CD4-positive, CD25-positive, alpha-beta regulatory T cell (primary cell): ENCODE measurements around the gene AOPEP. TPM values are rescaled to one million over a fixed set of nuclear protein-coding genes. Genes with fewer than 3 reads are reported as not detected.
"Not testable (repeated sequence)": the region's sequence is repeated elsewhere in the genome, so short reads cannot be mapped to it uniquely, and the experiment has no call there.

ENCODE experiments used
- ATAC-seq, 2 donors: fragments of 150-1000 bp; cut with Tn5 transposase; one replicate each; pipeline ENCODE4 v1.10.0; 2021; ENCODE audit warnings: low read depth in 2 of 2, moderate number of reproducible peaks in 2 of 2, moderate library complexity in 1 of 2
- DNase-seq, 3 donors: peaks; one replicate each; pipeline versions ENCODE4 v3.0.0 to v3.0.0-alpha.2; 2012 to 2022; ENCODE audit warnings: mixed read lengths in 1 of 3
- H3K27ac ChIP-seq: one replicate; pipeline ENCODE4 v1.7.0; 2013; ENCODE audit warnings: mild to moderate bottlenecking, low read length; ENCODE audit not compliant: insufficient read depth, poor library complexity, severe bottlenecking
- H3K27me3 ChIP-seq: one replicate; pipeline ENCODE4 v1.7.0; 2013; ENCODE audit warnings: low read length; ENCODE audit not compliant: control insufficient read depth, insufficient read depth
- H3K36me3 ChIP-seq: one replicate; pipeline ENCODE4 v1.7.0; 2013; ENCODE audit warnings: mild to moderate bottlenecking, low read length, moderate library complexity; ENCODE audit not compliant: control insufficient read depth, insufficient read depth
- H3K4me1 ChIP-seq: 2 replicates; pipeline ENCODE4 v1.7.0; 2013; ENCODE audit warnings: mild to moderate bottlenecking, low read length; ENCODE audit not compliant: insufficient read depth, control insufficient read depth, poor library complexity, severe bottlenecking
- H3K4me3 ChIP-seq: one replicate; pipeline ENCODE4 v1.7.0; 2013; ENCODE audit warnings: low read depth, mild to moderate bottlenecking, low read length, moderate library complexity
- H3K9me3 ChIP-seq, 2 experiments: 1 replicate in 1 of 2; 2 replicates in 1 of 2; pipeline ENCODE4 v1.7.0; 2013; ENCODE audit warnings: low read length in 2 of 2, mild to moderate bottlenecking in 1 of 2, moderate library complexity in 1 of 2; ENCODE audit not compliant: control insufficient read depth in 2 of 2
- H3K27ac Mint-ChIP-seq, 3 donors: one replicate each; pipeline ENCODE4 v1.8.0; 2020 to 2022; ENCODE audit warnings: mild to moderate bottlenecking in 3 of 3, mixed read lengths in 3 of 3, moderate library complexity in 2 of 3
- H3K27me3 Mint-ChIP-seq: one replicate; pipeline ENCODE4 v1.8.0; 2022; ENCODE audit warnings: mild to moderate bottlenecking, mixed read lengths
- H3K36me3 Mint-ChIP-seq: one replicate; pipeline ENCODE4 v1.8.0; 2020; ENCODE audit warnings: mixed read lengths
- H3K4me1 Mint-ChIP-seq, 4 donors: one replicate each; pipeline ENCODE4 v1.8.0; 2020 to 2022; ENCODE audit warnings: mixed read lengths in 4 of 4, mild to moderate bottlenecking in 1 of 4
- H3K4me3 Mint-ChIP-seq, 4 donors: one replicate each; pipeline ENCODE4 v1.8.0; 2020 to 2022; ENCODE audit warnings: mild to moderate bottlenecking in 4 of 4, mixed read lengths in 4 of 4, moderate library complexity in 3 of 4
- H3K9me3 Mint-ChIP-seq, 7 donors: one replicate each; pipeline ENCODE4 v1.8.0; 2020 to 2022; ENCODE audit warnings: mixed read lengths in 7 of 7, mild to moderate bottlenecking in 3 of 7, moderate library complexity in 2 of 7
- polyA plus RNA-seq, 4 donors: library from polyadenylated mRNA; unstranded; fragments of 300-500 nt; fragmentation: Illumina TruSeq; gene quantifications; one replicate each; pipeline ENCODE4 v1.2.3, GENCODE V29; 2021
- total RNA-seq: library from RNA; stranded (reverse); gene quantifications from one replicate; pipeline ENCODE4 v1.2.3, GENCODE V29; 2022

The AOPEP gene
- total and polyA plus RNA-seq, 5 donors from 2014 or later: 4.6 to 12.9 (median 6.4) TPM

DNA sequence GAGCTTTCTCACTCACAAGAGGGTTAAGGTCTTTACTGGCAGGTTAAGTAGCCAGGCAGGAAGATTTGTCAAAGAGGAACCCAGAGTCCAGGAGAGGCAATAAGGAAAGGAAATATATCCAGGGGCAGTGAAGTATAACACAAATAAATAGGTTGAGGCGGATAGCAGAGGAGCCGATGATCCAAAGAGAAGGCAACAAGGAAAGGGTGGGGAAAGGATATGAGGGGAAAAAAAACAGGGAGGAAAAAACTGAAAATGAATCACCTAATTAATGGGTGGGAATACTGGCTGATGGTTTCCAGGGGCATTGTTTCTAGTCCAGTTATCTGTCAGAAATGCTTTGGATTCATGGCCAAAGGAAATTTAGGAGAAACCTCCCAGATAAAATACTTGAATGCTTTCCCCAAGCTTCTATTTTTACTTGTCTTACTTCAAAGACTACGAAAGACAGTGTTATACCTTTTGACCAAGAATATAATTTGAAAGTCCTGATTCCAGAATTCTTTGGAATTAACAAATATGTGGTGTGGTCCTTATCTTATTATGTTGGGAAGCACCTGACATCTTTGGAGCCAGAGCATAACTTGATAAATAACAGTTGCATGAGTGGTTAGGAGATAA is 146.5 kb downstream of the AOPEP start:
- Histone ChIP-seq H3K27ac (no peak overlapping the region), H3K9me3 (no peaks in the 10 kb centered on the region), H3K36me3 (no peaks in the 10 kb centered on the region), H3K27me3 (no peaks in the 10 kb centered on the region), H3K4me1 (peaks cover 18% of the 10 kb centered on the region), H3K4me3 (no peak overlapping the region)
- H3K4me1 Mint-ChIP-seq: peaks cover 11 to 52% (median 28%) of the 10 kb centered on the region in 4 donors
- DNase-seq: no peak
- peaks cover 7% of the 10 kb centered on the region for H3K36me3 Mint-ChIP-seq
- peaks cover 0 to 5% (median 0%) of the 10 kb centered on the region in 7 donors for H3K9me3 Mint-ChIP-seq
- H3K27ac Mint-ChIP-seq: peak overlapping the region; percentile 27 to 98 (median 89)
- ATAC-seq: no peak
- no peaks in the 10 kb centered on the region for H3K27me3 Mint-ChIP-seq
- peak overlapping the region in 2 of 4 donors; percentile 3 to 39 for H3K4me3 Mint-ChIP-seq

- no peak overlapping the region for H3K4me3 Mint-ChIP-seq
- H3K36me3 Mint-ChIP-seq: peaks cover 7% of the 10 kb centered on the region
- Histone ChIP-seq H3K36me3 (no peaks in the 10 kb centered on the region), H3K9me3 (no peaks in the 10 kb centered on the region), H3K4me3 (no peak overlapping the region), H3K27me3 (no peaks in the 10 kb centered on the region), H3K4me1 (peaks cover 30% of the 10 kb centered on the region), H3K27ac (no peak overlapping the region)
- no peak for ATAC-seq
- H3K4me1 Mint-ChIP-seq: peaks cover 24 to 59% (median 35%) of the 10 kb centered on the region in 4 donors
- no peaks in the 10 kb centered on the region for H3K27me3 Mint-ChIP-seq
- H3K9me3 Mint-ChIP-seq: peaks cover 0 to 5% (median 0%) of the 10 kb centered on the region in 7 donors
- no peak overlapping the region for H3K27ac Mint-ChIP-seq
- DNase-seq: no peak
Observed at GRCh38 chr9:94874316-94874715, 147.8 kb downstream of the AOPEP start.

DNA sequence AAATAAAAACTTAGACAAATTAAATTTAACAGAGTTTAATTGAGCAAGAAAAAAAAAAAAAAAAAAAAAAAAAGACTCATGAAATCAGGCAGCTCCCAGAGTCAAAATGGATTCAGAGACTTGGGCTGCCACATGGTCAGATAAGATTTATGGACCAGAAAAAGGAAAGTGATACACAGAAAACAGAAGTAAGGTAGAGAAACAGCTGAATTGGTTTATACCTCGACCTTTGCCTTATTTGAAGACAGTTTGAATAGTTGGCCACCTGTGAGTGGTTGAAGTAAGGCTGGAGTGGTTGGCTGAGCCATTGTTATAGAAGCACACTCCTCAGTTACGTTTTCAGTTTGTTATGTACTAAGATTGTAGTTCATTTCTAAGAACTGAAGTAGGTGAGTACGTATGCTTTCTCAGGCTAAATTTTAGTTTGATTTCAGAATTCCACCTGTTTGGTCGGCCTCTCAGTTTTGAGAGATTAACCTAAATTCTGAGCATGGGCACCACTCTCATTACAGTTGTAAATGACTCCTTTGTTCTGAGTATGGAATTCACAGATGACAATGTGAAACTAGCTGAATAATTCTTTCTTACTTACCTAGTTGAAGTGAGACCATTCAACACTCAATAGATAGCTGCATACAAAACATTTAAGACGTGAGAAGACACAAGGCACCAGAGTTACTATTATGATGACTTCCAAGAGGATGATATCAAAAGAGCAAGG is 149.0 kb downstream of the AOPEP start:
- no peaks in the 10 kb centered on the region for H3K27me3 ChIP-seq
- no peak overlapping the region for H3K27ac ChIP-seq
- H3K36me3 ChIP-seq: no peaks in the 10 kb centered on the region
- DNase-seq (peak in 1 of 3 donors; percentile 75), ATAC-seq (no peak)
- peaks cover 22% of the 10 kb centered on the region for H3K4me1 ChIP-seq
- Mint-ChIP-seq H3K36me3 (peaks cover 7% of the 10 kb centered on the region), H3K4me3 (no peak overlapping the region), H3K27me3 (no peaks in the 10 kb centered on the region), H3K9me3 (peaks cover 0 to 5% (median 0%) of the 10 kb centered on the region in 7 donors), H3K4me1 (peaks cover 25 to 50% (median 32%) of the 10 kb centered on the region in 4 donors), H3K27ac (peak overlapping the region in 1 of 3 donors; percentile 13)
- H3K4me3 ChIP-seq: no peak overlapping the region
- no peaks in the 10 kb centered on the region for H3K9me3 ChIP-seq

DNA sequence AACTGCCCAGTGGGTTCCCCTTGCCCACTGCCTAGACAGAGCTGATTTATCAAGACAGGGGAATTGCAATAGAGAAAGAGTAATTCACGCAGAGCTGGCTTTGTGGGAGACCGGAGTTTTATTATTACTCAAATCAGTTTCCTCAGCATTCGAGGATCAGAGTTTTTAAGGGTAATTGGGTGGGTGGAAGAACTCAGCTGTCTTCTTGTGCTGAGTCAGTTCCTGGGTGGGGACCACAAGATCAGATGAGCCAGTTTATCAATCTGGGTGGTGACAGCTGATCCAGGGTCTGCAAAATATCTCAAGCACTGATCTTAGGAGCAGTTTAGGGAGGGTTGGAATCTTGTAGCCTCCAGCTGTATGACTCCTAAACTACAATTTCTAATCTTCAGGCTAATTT is 152.3 kb downstream of the AOPEP start:
- H3K4me3 ChIP-seq: peak overlapping the region; percentile 39
- ATAC-seq, H3K9me3 ChIP-seq, H3K27me3 ChIP-seq, H3K36me3 ChIP-seq, H3K27ac ChIP-seq, H3K36me3 Mint-ChIP-seq, H3K9me3 Mint-ChIP-seq, H3K27me3 Mint-ChIP-seq: not testable (repeated sequence)
- H3K27ac Mint-ChIP-seq: peak overlapping the region in 2 of 3 donors; percentile 65 to 68
- peak in 1 of 3 donors; percentile 78 for DNase-seq
- peaks cover 14% of the 10 kb centered on the region for H3K4me1 ChIP-seq
- peak overlapping the region; percentile 0 to 70 (median 56) for H3K4me3 Mint-ChIP-seq
- peaks cover 14 to 34% (median 21%) of the 10 kb centered on the region in 4 donors for H3K4me1 Mint-ChIP-seq

DNA sequence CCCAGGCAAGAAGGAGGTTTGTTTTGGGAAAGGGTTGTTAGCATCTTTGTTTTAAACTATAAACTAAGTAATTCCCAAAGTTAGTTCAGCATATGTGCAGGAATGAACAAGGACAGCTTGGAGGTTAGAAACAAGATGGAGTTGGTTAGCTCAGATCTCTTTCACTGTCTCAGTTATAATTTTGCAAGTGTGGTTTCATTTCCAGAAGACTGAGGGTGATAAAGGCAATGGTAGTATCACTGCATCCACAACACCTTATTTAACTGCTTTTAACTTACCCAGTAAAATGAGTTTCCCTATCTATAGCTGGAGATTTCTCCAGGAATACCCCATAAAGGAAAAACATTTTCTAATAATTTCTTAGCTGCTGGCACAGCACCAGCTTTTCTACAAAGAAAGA is 152.7 kb downstream of the AOPEP start:
- Histone ChIP-seq H3K9me3 (no peaks in the 10 kb centered on the region), H3K36me3 (no peaks in the 10 kb centered on the region), H3K4me1 (peaks cover 14% of the 10 kb centered on the region), H3K4me3 (peak overlapping the region; percentile 39), H3K27me3 (no peaks in the 10 kb centered on the region), H3K27ac (no peak overlapping the region)
- H3K4me1 Mint-ChIP-seq: peaks cover 14 to 34% (median 21%) of the 10 kb centered on the region in 4 donors
- H3K27ac Mint-ChIP-seq: peak overlapping the region in 2 of 3 donors; percentile 65 to 68
- no peak for ATAC-seq
- peak in 1 of 3 donors; percentile 44 for DNase-seq
- H3K36me3 Mint-ChIP-seq: peaks cover 7% of the 10 kb centered on the region
- no peaks in the 10 kb centered on the region for H3K27me3 Mint-ChIP-seq
- H3K4me3 Mint-ChIP-seq: no peak overlapping the region
- H3K9me3 Mint-ChIP-seq: peaks cover 0 to 2% (median 0%) of the 10 kb centered on the region in 7 donors

DNA sequence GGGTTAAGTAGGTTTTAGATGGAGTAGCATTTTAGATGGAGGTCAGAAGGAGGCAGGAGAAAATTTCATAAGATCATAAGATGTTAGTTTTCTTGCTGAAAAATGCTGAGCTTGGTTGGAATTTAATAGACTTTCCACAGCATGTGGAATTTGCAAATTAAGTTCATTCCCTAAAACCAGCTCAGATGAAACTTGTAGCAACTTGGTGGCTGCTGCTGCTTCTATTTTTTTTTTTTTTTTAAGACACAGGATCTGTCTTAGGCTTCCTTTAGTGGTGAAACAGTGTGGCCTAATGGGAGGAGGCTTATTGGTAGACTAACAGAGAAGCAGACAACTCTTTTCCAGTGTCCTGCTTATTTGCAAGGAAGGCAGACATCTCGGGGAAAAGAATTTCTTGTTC is 154.5 kb downstream of the AOPEP start:
- H3K36me3 Mint-ChIP-seq: peaks cover under 1% of the 10 kb centered on the region
- no peaks in the 10 kb centered on the region for H3K27me3 Mint-ChIP-seq
- no peaks in the 10 kb centered on the region for H3K27me3 ChIP-seq
- peaks cover 14% of the 10 kb centered on the region for H3K4me1 ChIP-seq
- H3K27ac ChIP-seq: no peak overlapping the region
- DNase-seq (peak in 1 of 3 donors; percentile 38), ATAC-seq (no peak)
- no peaks in the 10 kb centered on the region for H3K36me3 ChIP-seq
- no peaks in the 10 kb centered on the region for H3K9me3 Mint-ChIP-seq
- no peaks in the 10 kb centered on the region for H3K9me3 ChIP-seq
- no peak overlapping the region for H3K4me3 Mint-ChIP-seq
- peaks cover 14 to 34% (median 18%) of the 10 kb centered on the region in 4 donors for H3K4me1 Mint-ChIP-seq
- no peak overlapping the region for H3K27ac Mint-ChIP-seq
- H3K4me3 ChIP-seq: no peak overlapping the region

GRCh38 chr9:94881454-94881853 is 155.0 kb downstream of the AOPEP start:
- Mint-ChIP-seq H3K27me3 (no peaks in the 10 kb centered on the region), H3K9me3 (no peaks in the 10 kb centered on the region), H3K27ac (no peak overlapping the region), H3K4me1 (peaks cover 14 to 34% (median 18%) of the 10 kb centered on the region in 4 donors), H3K4me3 (no peak overlapping the region), H3K36me3 (no peaks in the 10 kb centered on the region)
- Histone ChIP-seq H3K4me3 (no peak overlapping the region), H3K9me3 (no peaks in the 10 kb centered on the region), H3K27me3 (no peaks in the 10 kb centered on the region), H3K27ac (no peak overlapping the region), H3K4me1 (peaks cover 14% of the 10 kb centered on the region), H3K36me3 (no peaks in the 10 kb centered on the region)
- no peak for DNase-seq
- no peak for ATAC-seq
